KOPT-K1 (cell line): ENCODE results near the gene RIMS4.

ENCODE experiments used
- H3K27ac ChIP-seq: fragments of 200-600 bp; sonication (generic); 2 replicates; pipeline ENCODE4 v1.5.1; 2016; ENCODE audit warnings: antibody characterized with exemption, mild to moderate bottlenecking, low read depth, low read length; ENCODE audit not compliant: poor library complexity, severe bottlenecking
- H3K36me3 ChIP-seq: fragments of 200-600 bp; sonication (generic); 2 replicates; pipeline ENCODE4 v1.5.1; 2017; ENCODE audit warnings: antibody characterized with exemption, mild to moderate bottlenecking, low read length, moderate library complexity; ENCODE audit not compliant: insufficient read depth
- H3K9me3 ChIP-seq: fragments of 200-600 bp; sonication (generic); 2 replicates; pipeline ENCODE4 v1.5.1; 2017; ENCODE audit warnings: antibody characterized with exemption, low read length, mild to moderate bottlenecking; ENCODE audit not compliant: insufficient read depth, poor library complexity, severe bottlenecking

The RIMS4 gene

DNA sequence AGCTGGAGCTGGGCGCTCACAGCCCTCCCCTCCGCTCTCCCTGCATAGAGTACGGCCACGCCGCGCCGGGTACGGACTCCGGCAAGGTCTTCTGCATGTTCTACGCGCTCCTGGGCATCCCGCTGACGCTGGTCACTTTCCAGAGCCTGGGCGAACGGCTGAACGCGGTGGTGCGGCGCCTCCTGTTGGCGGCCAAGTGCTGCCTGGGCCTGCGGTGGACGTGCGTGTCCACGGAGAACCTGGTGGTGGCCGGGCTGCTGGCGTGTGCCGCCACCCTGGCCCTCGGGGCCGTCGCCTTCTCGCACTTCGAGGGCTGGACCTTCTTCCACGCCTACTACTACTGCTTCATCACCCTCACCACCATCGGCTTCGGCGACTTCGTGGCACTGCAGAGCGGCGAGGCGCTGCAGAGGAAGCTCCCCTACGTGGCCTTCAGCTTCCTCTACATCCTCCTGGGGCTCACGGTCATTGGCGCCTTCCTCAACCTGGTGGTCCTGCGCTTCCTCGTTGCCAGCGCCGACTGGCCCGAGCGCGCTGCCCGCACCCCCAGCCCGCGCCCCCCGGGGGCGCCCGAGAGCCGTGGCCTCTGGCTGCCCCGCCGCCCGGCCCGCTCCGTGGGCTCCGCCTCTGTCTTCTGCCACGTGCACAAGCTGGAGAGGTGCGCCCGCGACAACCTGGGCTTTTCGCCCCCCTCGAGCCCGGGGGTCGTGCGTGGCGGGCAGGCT, 60.1 kb downstream of the RIMS4 start:
- no peaks in the 10 kb centered on the region for H3K36me3 ChIP-seq
- no peaks in the 10 kb centered on the region for H3K9me3 ChIP-seq
- no peak overlapping the region for H3K27ac ChIP-seq

GRCh38 chr20:44748005-44748370, 62.4 kb downstream of the RIMS4 start:
- H3K9me3 ChIP-seq: no peaks in the 10 kb centered on the region
- H3K27ac ChIP-seq: no peak overlapping the region
- no peaks in the 10 kb centered on the region for H3K36me3 ChIP-seq

DNA sequence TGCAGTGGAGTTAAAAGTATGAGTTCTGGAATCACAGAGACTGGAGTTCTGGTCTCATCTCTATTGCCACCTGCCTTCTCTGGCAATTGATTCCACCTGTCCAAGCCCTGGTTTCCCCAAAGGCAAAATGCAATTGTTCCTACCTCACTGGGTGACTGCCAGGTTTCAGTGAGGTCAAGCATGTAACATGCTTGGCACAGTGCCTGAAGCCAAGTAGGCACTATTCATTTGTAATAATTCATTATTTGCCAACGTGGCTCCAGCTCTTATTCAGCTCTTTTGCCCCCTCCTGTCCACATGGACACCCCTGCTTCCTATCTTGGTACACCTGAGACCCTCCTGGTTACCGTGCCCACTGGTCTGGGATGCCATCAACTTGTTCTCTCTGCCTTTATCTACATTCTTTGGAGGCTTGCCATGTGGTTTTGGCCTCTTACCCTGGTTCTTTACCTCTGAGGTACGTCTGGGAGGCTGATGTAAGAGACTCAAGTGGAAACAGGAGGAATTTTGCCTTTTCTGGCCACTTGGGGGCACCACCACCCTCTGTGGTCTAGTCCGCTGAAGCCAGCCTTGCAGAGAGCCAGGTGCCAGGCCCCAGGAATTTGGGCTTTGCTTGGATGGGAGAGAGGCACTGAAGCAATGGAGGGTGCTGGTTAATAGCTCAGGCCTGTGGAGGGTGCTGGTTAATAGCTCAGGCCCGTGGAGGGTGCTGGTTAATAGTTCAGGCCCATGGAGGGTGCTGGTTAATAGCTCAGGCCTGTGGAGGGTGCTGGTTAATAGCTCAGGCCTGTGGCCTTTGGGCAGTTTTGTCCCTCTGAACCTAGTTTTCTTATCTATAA, 63.0 kb downstream of the RIMS4 start:
- no peaks in the 10 kb centered on the region for H3K9me3 ChIP-seq
- no peak overlapping the region for H3K27ac ChIP-seq
- no peaks in the 10 kb centered on the region for H3K36me3 ChIP-seq

GRCh38 chr20:44746367-44747165, 63.8 kb downstream of the RIMS4 start:
- H3K27ac ChIP-seq: no peak overlapping the region
- no peaks in the 10 kb centered on the region for H3K9me3 ChIP-seq
- H3K36me3 ChIP-seq: no peaks in the 10 kb centered on the region

- Histone ChIP-seq H3K9me3 (no peaks in the 10 kb centered on the region), H3K27ac (no peak within 1 kb of the TSS), H3K36me3 (no peaks in the 10 kb centered on the region)
These were observed 64.6 kb downstream of the RIMS4 start, which contains the start of gene KCNK15 for GRCh38 chr20:44745598-44746366. Gene KCNK15, plus strand, starts transcription at chr20:44745865. Its CDS starts 46 bp downstream, at chr20:44745911.

- Histone ChIP-seq H3K9me3 (no peaks in the 10 kb centered on the region), H3K27ac (no peak overlapping the region), H3K36me3 (no peaks in the 10 kb centered on the region)
These were observed 65.2 kb downstream of the RIMS4 start for GRCh38 chr20:44745122-44745597.

- Histone ChIP-seq H3K27ac (no peak overlapping the region), H3K36me3 (no peaks in the 10 kb centered on the region), H3K9me3 (no peaks in the 10 kb centered on the region)
These were observed 66.3 kb downstream of the RIMS4 start for GRCh38 chr20:44743916-44744655.

GRCh38 chr20:44743080-44743701, 67.2 kb downstream of the RIMS4 start:
- H3K9me3 ChIP-seq: no peaks in the 10 kb centered on the region
- no peaks in the 10 kb centered on the region for H3K36me3 ChIP-seq

DNA sequence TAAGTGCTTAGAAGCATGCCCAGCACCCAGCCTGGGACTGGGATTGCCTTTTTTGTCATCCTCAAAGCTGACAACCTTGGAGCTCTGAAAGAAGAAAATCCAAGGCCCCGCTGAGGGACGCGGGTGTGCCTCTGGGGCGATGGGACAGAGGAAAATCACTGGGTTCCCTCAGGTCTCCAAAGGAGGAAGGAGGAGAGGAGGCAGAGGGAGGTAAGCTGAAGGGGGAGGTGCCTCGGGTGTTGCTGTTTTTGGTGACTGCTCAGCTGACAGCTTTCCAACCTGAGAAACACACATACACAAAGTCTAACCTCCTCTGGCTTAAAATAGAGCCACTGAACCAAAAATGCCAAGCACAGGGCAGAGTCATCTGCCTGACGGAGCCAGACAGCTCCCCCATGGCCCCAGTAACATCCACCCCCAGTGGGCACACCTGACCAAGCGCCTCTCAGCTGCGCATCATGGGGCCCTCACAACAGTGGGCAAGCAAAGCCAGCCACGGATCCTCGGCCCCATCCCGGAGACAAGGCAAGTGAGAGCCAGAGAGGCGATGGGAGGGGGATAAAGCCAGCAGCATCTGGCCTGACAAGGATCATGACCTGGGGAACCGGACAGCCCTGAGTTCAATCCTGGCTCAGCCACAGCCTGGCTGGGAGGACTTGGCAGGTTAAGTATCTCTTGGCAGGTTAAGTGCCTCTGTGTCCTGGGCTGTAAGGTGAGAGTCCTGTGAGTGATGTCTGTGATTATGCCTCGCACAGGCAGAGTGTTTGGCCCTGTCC, 67.9 kb downstream of the RIMS4 start:
- Histone ChIP-seq H3K9me3 (no peaks in the 10 kb centered on the region), H3K36me3 (no peaks in the 10 kb centered on the region), H3K27ac (no peak overlapping the region)

More at GRCh38 chr20:44743080-44743701, 67.2 kb downstream of the RIMS4 start:
- H3K27ac ChIP-seq: no peak overlapping the region

GRCh38 chr20:44739942-44740341, 70.4 kb downstream of the RIMS4 start:
- H3K27ac ChIP-seq: no peak overlapping the region
- H3K9me3 ChIP-seq: peaks cover 10% of the 10 kb centered on the region
- no peaks in the 10 kb centered on the region for H3K36me3 ChIP-seq

DNA sequence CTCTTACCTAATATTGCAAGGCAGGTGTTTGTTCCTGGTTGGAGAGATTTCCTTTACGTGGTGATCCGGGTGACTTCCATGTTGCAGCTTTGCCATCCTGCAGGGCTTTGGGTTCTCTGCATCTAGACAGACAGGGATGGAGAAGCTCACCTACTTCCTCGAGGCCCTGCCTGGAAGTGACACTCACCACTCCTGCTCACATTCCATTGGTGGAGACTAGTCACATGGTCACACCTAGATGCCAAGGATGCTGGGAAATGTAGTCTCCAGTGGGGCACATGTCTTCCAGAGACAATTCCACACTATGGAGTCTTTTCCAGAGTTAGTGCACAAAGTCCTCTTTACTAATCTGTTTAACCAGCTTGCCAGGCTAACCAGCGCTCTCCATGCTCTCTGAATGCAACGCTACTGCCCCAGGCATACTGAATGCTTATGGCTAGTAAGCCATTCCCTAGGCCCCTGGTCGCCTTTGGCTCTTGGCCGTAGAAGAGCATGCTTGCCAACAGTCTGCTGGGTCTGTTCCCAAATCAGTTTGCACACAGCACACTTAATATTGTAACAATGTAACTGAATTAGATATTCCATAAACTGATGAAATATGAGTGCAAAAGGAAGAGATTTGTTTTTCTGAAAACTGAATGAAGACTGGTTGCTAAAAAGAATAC, 71.4 kb downstream of the RIMS4 start:
- peaks cover 10% of the 10 kb centered on the region for H3K9me3 ChIP-seq
- no peaks in the 10 kb centered on the region for H3K36me3 ChIP-seq
- H3K27ac ChIP-seq: no peak overlapping the region

- Histone ChIP-seq H3K36me3 (no peaks in the 10 kb centered on the region), H3K9me3 (peaks cover 10% of the 10 kb centered on the region), H3K27ac (no peak overlapping the region)
These were observed 73.2 kb downstream of the RIMS4 start for GRCh38 chr20:44737116-44737515.
